Left ventricle myocardium superior (tissue), 1 donor: Measurements from ENCODE around the gene CDK5. TPM values are rescaled to one million over a fixed set of nuclear protein-coding genes. Genes with fewer than 3 reads are reported as not detected.
"Not testable (repeated sequence)": the region's sequence is repeated elsewhere in the genome, so short reads cannot be mapped to it uniquely, and the experiment has no call there.

Experiments
- ATAC-seq: fragments of 200-7000 bp; cut with Tn5 transposase; one replicate; pipeline ENCODE4 v1.9.1; 2020; ENCODE audit warnings: mild to moderate bottlenecking, moderate library complexity
- DNase-seq: peaks from one replicate; pipeline ENCODE4 v3.0.0-alpha.2; 2020
- intact Hi-C: fragments of 100-400 bp; cut with micrococcal nuclease; formaldehyde crosslinking; loops from one replicate; pipeline ENCODE4 v1.11.0; 2022
- total RNA-seq: library from RNA; stranded (reverse); fragmentation: NEBNext Ultra II Directional; extraction: Animal tissue kit (Norgen Biotek cat#: 25700); gene quantifications from one replicate; pipeline ENCODE4 v1.2.1, GENCODE V29; 2021
- donor health status: DM: no; HTN: yes; CAD: no; lungs with severe emphysema.

CDK5 gene
- total RNA-seq, 1 donor from 2014 or later: 8.1 TPM

- ATAC-seq, intact Hi-C loops, DNase-seq: not testable (repeated sequence)
Observed at GRCh38 chr7:151026771-151027727, 30.6 kb downstream of the CDK5 start.

GRCh38 chr7:151025924-151026671, 31.6 kb downstream of the CDK5 start:
- intact Hi-C loops: no loop called here
- ATAC-seq (no peak), DNase-seq (no peak)

- intact Hi-C loops: no loop called here
- ATAC-seq (no peak), DNase-seq (no peak)
Observed at GRCh38 chr7:151024435-151025056, 33.2 kb downstream of the CDK5 start, which contains the start of gene ATG9B. ATG9B (minus strand) TSS chr7:151024494; CDS start chr7:151024423, 71 bp downstream.

GRCh38 chr7:151023232-151023631, 34.5 kb downstream of the CDK5 start:
- ATAC-seq: no peak
- no peak for DNase-seq
- intact Hi-C loops: no loop called here

GRCh38 chr7:151020231-151020630, 37.5 kb downstream of the CDK5 start:
- intact Hi-C loops: no loop called here
- DNase-seq: no peak
- ATAC-seq: no peak

- ATAC-seq (no peak), DNase-seq (no peak)
- intact Hi-C loops: no loop called here
Observed at GRCh38 chr7:151019130-151019447, 38.6 kb downstream of the CDK5 start.

- peak; percentile 30 for ATAC-seq
- intact Hi-C loops: no loop called here
- DNase-seq: peak; percentile 57
Observed at GRCh38 chr7:151018421-151019129, 39.1 kb downstream of the CDK5 start.

GRCh38 chr7:151017953-151018420, 39.7 kb downstream of the CDK5 start:
- ATAC-seq (peak; percentile 75), DNase-seq (peak; percentile 83)
- intact Hi-C loops: no loop called here

- ATAC-seq (no peak), DNase-seq (no peak)
- intact Hi-C loops: no loop called here
Observed at GRCh38 chr7:151017370-151017952, 40.2 kb downstream of the CDK5 start.

GRCh38 chr7:151016942-151017341, 40.8 kb downstream of the CDK5 start:
- no peak for DNase-seq
- ATAC-seq: no peak
- intact Hi-C loops: no loop called here

- ATAC-seq: no peak
- intact Hi-C loops: no loop called here
- no peak for DNase-seq
Observed at GRCh38 chr7:151016505-151016904, 41.2 kb downstream of the CDK5 start.

- ATAC-seq: no peak
- intact Hi-C loops: no loop called here
- DNase-seq: no peak
Observed at GRCh38 chr7:151015967-151016366, 41.7 kb downstream of the CDK5 start.

GRCh38 chr7:151014950-151015349, 42.7 kb downstream of the CDK5 start:
- intact Hi-C loops: no loop called here
- ATAC-seq: no peak
- no peak for DNase-seq

- ATAC-seq: peak; percentile 33
- DNase-seq: peak; percentile 81
- intact Hi-C loops: no loop called here
Observed at GRCh38 chr7:151013733-151014497, 43.8 kb downstream of the CDK5 start.

GRCh38 chr7:151013356-151013732, 44.4 kb downstream of the CDK5 start:
- ATAC-seq (peak; percentile 20), DNase-seq (no peak)
- intact Hi-C loops: no loop called here

- DNase-seq: no peak
- peak; percentile 31 for ATAC-seq
- intact Hi-C loops: no loop called here
Observed at GRCh38 chr7:151012911-151013347, 44.8 kb downstream of the CDK5 start.

- intact Hi-C loops: no loop called here
- ATAC-seq: no peak
- DNase-seq: no peak
Observed at GRCh38 chr7:151012031-151012692, 45.5 kb downstream of the CDK5 start.
